ENCODE measurements around the gene KCNQ4.

- TF ChIP-seq CTCF (IDR thresholded peaks at IDR 0.05) (no peak), EP300 (IDR thresholded peaks at IDR 0.05) (no peak), POLR2A (IDR thresholded peaks at IDR 0.05) (no peak), POLR2AphosphoS5 (IDR thresholded peaks at IDR 0.05) (no peak)
Observed at GRCh38 chr1:40845895-40846294, 62.3 kb downstream of the KCNQ4 start.
